ENCODE data around the gene TMEM144. TPM values are rescaled to one million over a fixed set of nuclear protein-coding genes. Genes with fewer than 3 reads are reported as not detected.
A peak's percentile ranks its signal among the peaks of the same experiment; 100 is the strongest.

TMEM144 gene
- polyA plus RNA-seq, 1 donor from 2014 or later, result 2.8 TPM

DNA sequence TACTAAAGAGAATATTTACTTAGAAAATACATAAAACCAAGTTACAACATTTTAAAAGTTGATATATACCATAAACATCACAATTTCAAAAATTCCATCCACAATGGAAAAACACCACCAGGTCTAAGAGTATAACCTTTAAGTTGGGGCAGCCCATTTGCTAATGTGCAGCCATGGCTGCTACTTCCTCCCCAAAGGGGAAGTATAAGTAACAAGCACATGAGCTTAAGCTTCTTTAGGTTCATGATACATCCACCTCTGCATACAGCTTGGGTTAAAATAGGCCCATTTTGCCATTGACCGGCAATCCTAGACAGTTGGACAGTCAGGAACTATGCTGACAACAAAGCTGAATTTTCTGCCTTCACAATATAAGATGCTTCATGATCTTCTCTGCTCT is 20.9 kb upstream of the TMEM144 start:
- Histone ChIP-seq H3K9ac (ENCODE audit: low read length) (peak overlapping the region; percentile 58), H3K4me2 (ENCODE audit: low read length) (peak overlapping the region; percentile 50), H4K20me1 (ENCODE audit: insufficient read depth) (no peaks in the 10 kb centered on the region), H3K36me3 (ENCODE audit: insufficient read depth, low read length) (no peaks in the 10 kb centered on the region), H3F3A (ENCODE audit: insufficient read depth, low read length, poor library complexity, severe bottlenecking) (peaks cover 15% of the 10 kb centered on the region), H3K79me2 (replicated peaks; ENCODE audit: insufficient read depth, low read length) (no peaks in the 10 kb centered on the region), H3K27me3 (ENCODE audit: insufficient read depth, low read depth, low read length) (no peaks in the 10 kb centered on the region), H3K27ac (ENCODE audit: low read length) (peak overlapping the region; percentile 96), H3K9me2 (ENCODE audit: insufficient read depth, low read length) (no peaks in the 10 kb centered on the region), H3K4me3 (ENCODE audit: low read length) (peak overlapping the region; percentile 51), H2AFZ (ENCODE audit: low read depth, low read length) (peak overlapping the region; percentile 10), H3K9me3 (ENCODE audit: low read length) (no peaks in the 10 kb centered on the region)
- TF ChIP-seq RAD21 (conservative IDR thresholded peaks at IDR 0.05), result no peak
- TF ChIP-seq EP300 (conservative IDR thresholded peaks at IDR 0.05; ENCODE audit: poor library complexity, severe bottlenecking), result no peak
- no peak for TF ChIP-seq SMC3 (conservative IDR thresholded peaks at IDR 0.05; ENCODE audit: poor library complexity)
- no peak for TF ChIP-seq TAF1 (IDR thresholded peaks at IDR 0.05; ENCODE audit: low read depth)
- TF ChIP-seq, protein P1, sequence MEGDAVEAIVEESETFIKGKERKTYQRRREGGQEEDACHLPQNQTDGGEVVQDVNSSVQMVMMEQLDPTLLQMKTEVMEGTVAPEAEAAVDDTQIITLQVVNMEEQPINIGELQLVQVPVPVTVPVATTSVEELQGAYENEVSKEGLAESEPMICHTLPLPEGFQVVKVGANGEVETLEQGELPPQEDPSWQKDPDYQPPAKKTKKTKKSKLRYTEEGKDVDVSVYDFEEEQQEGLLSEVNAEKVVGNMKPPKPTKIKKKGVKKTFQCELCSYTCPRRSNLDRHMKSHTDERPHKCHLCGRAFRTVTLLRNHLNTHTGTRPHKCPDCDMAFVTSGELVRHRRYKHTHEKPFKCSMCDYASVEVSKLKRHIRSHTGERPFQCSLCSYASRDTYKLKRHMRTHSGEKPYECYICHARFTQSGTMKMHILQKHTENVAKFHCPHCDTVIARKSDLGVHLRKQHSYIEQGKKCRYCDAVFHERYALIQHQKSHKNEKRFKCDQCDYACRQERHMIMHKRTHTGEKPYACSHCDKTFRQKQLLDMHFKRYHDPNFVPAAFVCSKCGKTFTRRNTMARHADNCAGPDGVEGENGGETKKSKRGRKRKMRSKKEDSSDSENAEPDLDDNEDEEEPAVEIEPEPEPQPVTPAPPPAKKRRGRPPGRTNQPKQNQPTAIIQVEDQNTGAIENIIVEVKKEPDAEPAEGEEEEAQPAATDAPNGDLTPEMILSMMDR (IDR thresholded peaks at IDR 0.05; ENCODE audit: poor library complexity, severe bottlenecking), result no peak
- TF ChIP-seq, protein P2, sequence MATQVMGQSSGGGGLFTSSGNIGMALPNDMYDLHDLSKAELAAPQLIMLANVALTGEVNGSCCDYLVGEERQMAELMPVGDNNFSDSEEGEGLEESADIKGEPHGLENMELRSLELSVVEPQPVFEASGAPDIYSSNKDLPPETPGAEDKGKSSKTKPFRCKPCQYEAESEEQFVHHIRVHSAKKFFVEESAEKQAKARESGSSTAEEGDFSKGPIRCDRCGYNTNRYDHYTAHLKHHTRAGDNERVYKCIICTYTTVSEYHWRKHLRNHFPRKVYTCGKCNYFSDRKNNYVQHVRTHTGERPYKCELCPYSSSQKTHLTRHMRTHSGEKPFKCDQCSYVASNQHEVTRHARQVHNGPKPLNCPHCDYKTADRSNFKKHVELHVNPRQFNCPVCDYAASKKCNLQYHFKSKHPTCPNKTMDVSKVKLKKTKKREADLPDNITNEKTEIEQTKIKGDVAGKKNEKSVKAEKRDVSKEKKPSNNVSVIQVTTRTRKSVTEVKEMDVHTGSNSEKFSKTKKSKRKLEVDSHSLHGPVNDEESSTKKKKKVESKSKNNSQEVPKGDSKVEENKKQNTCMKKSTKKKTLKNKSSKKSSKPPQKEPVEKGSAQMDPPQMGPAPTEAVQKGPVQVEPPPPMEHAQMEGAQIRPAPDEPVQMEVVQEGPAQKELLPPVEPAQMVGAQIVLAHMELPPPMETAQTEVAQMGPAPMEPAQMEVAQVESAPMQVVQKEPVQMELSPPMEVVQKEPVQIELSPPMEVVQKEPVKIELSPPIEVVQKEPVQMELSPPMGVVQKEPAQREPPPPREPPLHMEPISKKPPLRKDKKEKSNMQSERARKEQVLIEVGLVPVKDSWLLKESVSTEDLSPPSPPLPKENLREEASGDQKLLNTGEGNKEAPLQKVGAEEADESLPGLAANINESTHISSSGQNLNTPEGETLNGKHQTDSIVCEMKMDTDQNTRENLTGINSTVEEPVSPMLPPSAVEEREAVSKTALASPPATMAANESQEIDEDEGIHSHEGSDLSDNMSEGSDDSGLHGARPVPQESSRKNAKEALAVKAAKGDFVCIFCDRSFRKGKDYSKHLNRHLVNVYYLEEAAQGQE (IDR thresholded peaks at IDR 0.05; ENCODE audit: borderline replicate concordance), result no peak
- TF ChIP-seq EZH2 (IDR thresholded peaks at IDR 0.05; ENCODE audit: borderline replicate concordance, insufficient read depth, low read length, poor library complexity, severe bottlenecking), result no peak
- TF ChIP-seq POLR2AphosphoS5 (IDR thresholded peaks at IDR 0.05), result no peak
- TF ChIP-seq MXI1 (conservative IDR thresholded peaks at IDR 0.05; ENCODE audit: poor library complexity, severe bottlenecking), result no peak

DNA sequence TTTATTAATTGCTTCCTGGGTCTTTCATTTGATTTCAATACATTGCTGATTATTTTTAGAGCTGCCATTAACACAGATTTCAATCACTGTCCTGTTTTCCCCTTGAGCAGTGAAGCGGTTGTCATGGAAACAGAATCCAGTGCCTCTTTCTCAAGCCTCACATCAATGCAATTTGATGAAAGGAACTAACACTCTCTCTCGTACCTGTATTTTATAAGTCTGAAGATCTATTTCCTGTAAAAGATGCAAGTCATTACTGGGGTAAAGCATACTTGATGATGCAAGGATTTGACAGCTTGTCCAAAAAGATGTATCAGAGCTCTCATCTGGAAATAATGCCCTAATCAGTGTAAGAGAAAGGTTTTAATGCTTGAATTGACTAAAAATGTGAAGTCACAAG is 19.6 kb upstream of the TMEM144 start:
- Histone ChIP-seq H3K27ac (ENCODE audit: low read length) (peak overlapping the region; percentile 96), H3K27me3 (ENCODE audit: insufficient read depth, low read depth, low read length) (no peaks in the 10 kb centered on the region), H3K9me2 (ENCODE audit: insufficient read depth, low read length) (no peaks in the 10 kb centered on the region), H3K9me3 (ENCODE audit: low read length) (no peaks in the 10 kb centered on the region), H3K9ac (ENCODE audit: low read length) (peak overlapping the region; percentile 58), H2AFZ (ENCODE audit: low read depth, low read length) (peak overlapping the region; percentile 53), H3K36me3 (ENCODE audit: insufficient read depth, low read length) (no peaks in the 10 kb centered on the region), H3K4me3 (ENCODE audit: low read length) (peak overlapping the region; percentile 51), H4K20me1 (ENCODE audit: insufficient read depth) (no peaks in the 10 kb centered on the region), H3K79me2 (replicated peaks; ENCODE audit: insufficient read depth, low read length) (no peaks in the 10 kb centered on the region), H3F3A (ENCODE audit: insufficient read depth, low read length, poor library complexity, severe bottlenecking) (peaks cover 15% of the 10 kb centered on the region), H3K4me2 (ENCODE audit: low read length) (peak overlapping the region; percentile 62)
- peak; percentile 67 for TF ChIP-seq POLR2AphosphoS5 (IDR thresholded peaks at IDR 0.05)
- TF ChIP-seq EP300 (conservative IDR thresholded peaks at IDR 0.05; ENCODE audit: poor library complexity, severe bottlenecking), result peak; percentile 94
- TF ChIP-seq, protein P2 (IDR thresholded peaks at IDR 0.05; ENCODE audit: borderline replicate concordance), result no peak
